Right hindlimb (tissue), 1 donor: ENCODE data around the gene NSUN2.
A peak's percentile ranks its signal among the peaks of the same experiment; 100 is the strongest.

Source experiments
- DNase-seq: peaks from one replicate; pipeline ENCODE4 v3.0.0-alpha.2; 2018

The NSUN2 gene

DNA sequence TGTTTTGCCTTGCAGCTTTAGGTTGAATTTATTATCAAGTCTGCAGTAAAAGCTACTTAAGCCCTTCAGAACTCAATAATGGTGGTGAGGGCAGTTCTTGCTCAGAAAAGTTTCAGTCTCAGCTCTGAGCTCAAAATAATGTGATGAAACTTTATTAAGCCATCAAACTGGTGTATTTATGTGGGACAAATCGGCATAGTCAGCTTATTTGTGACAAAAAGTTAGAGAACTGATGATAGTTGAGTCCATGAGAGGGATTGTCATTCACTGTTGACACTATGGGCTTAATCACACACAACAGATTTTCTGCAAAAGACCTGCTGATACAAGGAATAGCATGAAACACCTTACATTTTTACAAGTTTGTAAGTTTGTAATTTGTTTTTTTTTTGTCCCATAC, 9.8 kb upstream of the NSUN2 start:
- DNase-seq = no peak

DNA sequence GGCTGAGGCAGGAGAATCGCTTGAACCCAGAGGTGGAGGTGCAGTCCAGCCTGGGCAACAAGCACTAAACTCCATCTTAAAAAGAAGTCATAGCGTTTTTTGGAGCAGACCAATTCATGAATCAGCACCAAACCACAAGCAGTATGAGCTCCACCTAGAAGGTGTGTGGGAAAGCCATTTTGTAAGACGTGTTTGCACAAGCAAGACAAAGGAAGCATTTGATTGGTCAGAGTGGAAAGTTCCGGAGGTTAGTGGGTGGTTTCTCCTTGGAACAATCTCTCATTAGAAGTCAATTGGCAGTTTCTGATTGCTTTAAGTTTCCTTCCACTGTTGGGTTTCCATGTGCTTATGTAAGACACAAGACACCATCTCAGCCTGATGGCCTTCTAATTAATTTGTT, 5.4 kb upstream of the NSUN2 start:
- no peak for DNase-seq

- no peak for DNase-seq
Observed at GRCh38 chr5:6637590-6637989, 4.7 kb upstream of the NSUN2 start.

- DNase-seq = no peak
Observed at GRCh38 chr5:6637022-6637421, 4.2 kb upstream of the NSUN2 start.

- DNase-seq = no peak
Observed at GRCh38 chr5:6636293-6636692, 3.4 kb upstream of the NSUN2 start.

DNA sequence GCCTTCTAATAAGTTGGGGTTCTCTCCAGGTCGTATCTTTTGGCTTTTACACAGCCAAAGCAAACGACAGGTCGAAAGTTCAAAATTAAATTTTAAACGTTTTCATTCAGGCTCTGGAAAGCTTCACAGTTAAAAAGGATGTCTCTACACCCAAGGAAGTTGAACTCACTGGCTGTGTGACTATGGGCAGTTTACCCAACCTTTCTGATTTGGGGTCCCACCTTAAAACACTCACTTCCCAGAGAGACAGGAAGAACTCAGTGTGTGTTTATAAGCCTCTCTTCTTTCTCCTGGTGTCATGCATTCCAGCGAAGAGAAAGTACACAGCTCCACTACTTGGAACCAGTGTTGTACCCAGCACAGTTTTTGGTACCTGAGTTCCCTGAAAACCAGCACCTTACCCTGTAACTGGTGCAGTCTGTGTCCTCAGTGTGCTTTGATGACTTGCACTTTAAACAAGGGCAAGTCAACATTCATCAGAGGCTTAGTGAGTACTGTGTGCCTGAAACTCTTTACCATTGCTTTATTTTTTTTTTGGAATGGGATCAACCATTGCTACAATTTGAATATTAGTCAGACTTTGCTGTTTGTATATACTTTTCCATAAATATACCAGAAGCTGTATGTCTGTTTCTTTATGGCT, 2.1 kb upstream of the NSUN2 start:
- DNase-seq = no peak

GRCh38 chr5:6634306-6634705, 1.5 kb upstream of the NSUN2 start:
- no peak for DNase-seq

DNA sequence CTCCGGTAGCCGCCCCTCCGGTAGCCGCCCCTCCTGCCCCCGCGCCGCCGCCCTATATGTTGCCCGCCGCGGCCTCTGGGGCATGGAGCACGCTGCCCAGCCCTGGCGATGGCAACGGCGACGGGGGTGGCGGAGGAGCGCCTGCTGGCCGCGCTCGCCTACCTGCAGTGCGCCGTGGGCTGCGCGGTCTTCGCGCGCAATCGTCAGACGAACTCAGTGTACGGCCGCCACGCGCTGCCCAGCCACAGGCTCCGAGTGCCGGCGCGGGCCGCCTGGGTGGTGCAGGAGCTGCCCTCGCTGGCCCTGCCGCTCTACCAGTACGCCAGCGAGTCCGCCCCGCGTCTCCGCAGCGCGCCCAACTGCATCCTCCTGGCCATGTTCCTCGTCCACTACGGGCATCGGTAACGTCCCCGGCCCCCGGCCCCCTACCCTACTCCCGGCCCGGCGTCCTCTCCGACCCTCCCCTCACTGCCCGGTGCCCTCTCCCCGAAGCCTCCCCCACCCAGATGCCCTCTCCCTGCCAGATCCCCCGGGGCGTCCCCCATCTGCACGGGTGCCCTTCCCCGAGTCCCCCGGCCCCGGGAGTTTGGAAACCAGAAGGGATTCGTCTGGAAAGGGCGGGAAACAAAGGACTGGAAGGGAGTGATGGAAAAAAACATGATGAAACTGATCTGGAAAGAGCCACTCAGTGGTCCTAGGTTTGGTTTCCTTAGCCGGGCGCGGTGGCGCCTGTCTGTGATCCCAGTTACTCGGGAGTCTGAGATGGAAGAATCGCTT, 813 bp upstream of the NSUN2 start:
- DNase-seq = peak; percentile 50

DNA sequence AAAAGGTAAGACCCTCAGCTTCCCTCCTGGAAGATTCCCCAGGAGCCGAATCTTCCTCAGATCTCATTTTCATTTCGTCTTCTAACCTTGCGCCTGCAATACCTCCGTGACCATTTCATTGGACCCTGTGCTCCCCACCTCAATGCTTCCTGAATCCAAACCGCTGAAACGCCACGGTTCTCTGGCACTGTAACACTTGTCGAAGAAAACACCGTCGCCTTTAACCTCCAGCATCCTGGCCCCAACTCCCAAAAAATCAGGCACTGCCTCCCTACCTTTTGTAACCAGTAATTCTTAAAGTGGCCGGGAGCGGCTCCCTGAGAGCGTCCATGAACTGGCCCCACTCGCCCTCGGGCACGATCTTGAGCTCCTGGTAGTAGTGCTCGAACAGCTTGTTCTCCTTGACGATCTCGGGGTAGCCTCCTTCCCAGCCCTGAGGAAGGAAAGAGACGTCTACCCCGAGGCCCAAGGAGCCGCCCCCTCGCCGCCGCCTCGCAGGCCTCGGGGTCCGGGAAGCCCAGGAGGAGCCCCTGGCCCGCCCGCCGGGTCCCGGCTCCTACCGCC, 438 bp downstream of the NSUN2 start:
- no peak for DNase-seq

GRCh38 chr5:6631441-6631840, 1.4 kb downstream of the NSUN2 start:
- no peak for DNase-seq

GRCh38 chr5:6626508-6626907, 6.3 kb downstream of the NSUN2 start:
- no peak for DNase-seq

DNA sequence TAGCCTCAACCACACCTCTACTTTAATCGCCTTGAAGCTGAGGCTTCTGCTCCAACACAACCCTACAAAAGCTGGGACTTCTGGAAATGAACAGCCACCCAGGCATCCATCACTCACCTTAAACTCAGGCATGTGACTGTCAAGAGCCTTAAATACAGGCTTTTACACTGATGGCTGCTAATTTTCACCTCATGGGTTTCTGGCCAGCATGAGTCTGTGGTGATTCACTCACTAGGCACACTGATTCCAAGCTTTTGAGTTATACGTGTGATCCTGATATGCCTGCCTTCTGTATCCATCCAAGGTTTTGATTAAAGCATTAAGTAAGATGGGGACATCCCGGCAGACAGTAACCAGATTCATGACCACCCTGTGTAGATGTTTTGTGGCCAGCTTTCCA, 8.9 kb downstream of the NSUN2 start:
- no peak for DNase-seq

DNA sequence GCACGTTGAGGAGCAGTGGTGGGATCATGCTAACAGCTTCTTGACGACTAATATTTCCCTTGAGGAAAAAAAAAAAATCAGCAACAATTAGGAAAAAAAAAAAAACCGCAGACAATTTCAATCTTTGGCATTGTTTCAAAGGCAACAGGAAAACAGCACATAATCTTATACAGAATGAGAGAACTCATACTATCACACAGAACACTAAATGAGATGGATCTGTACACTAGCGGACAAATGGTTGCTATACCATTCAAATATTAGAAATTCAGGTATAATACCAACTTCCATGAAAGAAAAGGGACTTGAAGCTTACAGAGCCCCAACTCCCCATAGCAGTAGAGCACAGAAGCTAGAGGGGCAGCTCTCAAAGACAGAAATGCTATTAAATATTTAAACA, 9.6 kb downstream of the NSUN2 start:
- no peak for DNase-seq

GRCh38 chr5:6616632-6617031, 16.2 kb downstream of the NSUN2 start:
- no peak for DNase-seq

DNA sequence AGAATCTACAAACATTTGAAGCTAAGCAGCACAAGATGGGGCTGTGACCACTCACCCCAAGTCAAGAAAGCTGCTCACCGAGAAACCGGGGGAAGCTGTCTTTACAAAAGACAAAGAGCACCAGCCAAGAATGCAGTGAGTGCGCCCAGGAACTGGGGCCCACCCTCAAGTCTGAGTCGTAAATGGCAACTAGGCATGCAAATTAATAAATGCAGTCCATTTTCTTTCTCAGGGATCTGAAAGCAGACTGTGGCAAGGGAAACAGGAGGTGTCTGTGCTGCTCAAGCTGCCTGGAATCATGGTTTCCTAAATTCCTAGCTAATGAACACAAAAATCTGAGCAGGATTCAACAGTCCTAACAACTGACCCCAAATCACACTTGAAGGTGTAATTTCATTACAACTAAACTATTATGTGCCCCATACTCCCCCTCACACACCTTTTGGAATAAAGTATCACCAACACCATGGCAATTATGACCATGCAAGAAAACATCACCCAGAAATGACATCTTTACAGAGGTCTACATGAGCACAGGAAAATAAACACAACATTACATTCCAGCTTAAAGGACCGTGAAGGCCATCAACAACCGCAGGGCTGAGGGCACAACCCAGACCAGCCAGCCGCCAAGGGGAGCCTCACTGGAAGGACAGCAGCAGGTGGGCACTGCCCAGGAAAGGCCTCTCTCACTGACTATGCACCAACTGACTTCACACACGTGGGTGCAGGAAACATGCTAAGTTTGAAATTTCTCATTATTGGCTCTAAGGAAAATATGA, 17.6 kb downstream of the NSUN2 start:
- peak; percentile 40 for DNase-seq

GRCh38 chr5:6611334-6612256, 21.2 kb downstream of the NSUN2 start:
- no peak for DNase-seq

DNA sequence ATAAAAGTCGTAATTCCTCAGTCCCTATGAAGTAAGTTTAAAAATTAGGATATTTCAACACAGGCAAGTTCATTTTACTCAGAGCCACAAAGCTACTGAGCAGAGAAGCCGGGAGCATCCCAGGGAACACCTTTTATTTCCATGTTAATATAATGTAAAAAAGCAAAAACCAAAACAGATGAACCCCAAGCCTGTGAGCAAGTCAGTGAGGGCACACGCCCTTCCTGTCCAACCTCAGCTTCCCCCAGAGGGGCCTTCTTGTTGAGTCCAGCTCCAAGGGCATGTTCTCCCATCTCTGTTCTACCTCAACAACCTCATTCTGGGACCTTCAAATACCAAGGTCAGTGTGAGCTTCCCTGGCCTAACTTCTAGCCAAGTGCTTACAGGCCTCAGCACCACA, 24.8 kb downstream of the NSUN2 start:
- no peak for DNase-seq

- no peak for DNase-seq
Observed at GRCh38 chr5:6607559-6607936, 25.3 kb downstream of the NSUN2 start.

DNA sequence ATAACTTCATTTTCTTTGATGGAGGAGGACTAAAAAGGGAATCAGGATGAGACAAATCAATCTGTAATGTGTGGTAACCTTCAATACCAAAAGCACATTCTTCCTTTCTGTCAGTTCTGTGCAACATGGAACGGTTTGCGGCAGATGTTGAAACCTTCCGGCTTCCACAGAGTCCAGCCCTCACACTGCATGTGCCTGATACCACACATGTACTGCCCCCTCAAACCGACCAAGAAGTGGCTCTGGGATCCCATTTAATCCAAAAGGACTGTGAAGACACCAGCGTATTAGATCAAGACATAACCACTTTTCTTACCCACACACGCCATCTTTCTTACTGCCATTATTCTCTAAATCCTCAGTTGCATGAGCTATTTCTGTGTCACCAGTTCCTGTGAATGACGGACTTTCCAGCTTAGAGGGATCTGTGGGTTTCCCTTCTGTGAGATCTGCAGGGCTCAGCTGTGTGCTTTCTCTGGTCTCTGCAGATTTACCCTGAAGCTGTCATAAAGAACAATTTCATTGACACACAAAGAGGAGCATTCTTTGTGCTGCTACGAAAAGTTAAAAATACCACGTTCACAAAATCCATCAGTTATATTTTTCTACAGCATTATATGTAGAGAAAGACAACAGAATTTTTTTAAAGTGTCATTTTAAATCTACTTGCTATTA, 25.8 kb downstream of the NSUN2 start:
- no peak for DNase-seq

GRCh38 chr5:6604946-6605345, 27.9 kb downstream of the NSUN2 start:
- no peak for DNase-seq

- DNase-seq = no peak
Observed at GRCh38 chr5:6604341-6604740, 28.5 kb downstream of the NSUN2 start.

GRCh38 chr5:6603643-6604042, 29.2 kb downstream of the NSUN2 start:
- DNase-seq = no peak
